ENCODE measurements around the gene HIKESHI.

GRCh38 chr11:86372586-86372985 lies 70.5 kb downstream of the HIKESHI start:
- TF ChIP-seq CTCF (IDR thresholded peaks at IDR 0.05; ENCODE audit: low read length) (no peak), EZH2 (IDR thresholded peaks at IDR 0.05; ENCODE audit: borderline replicate concordance, low read length) (no peak)
